ENCODE measurements around the gene KCNH6. TPM values are rescaled to one million over a fixed set of nuclear protein-coding genes. Genes with fewer than 3 reads are reported as not detected.

The KCNH6 gene
- total RNA-seq, 1 donor from 2014 or later = not detected

DNA sequence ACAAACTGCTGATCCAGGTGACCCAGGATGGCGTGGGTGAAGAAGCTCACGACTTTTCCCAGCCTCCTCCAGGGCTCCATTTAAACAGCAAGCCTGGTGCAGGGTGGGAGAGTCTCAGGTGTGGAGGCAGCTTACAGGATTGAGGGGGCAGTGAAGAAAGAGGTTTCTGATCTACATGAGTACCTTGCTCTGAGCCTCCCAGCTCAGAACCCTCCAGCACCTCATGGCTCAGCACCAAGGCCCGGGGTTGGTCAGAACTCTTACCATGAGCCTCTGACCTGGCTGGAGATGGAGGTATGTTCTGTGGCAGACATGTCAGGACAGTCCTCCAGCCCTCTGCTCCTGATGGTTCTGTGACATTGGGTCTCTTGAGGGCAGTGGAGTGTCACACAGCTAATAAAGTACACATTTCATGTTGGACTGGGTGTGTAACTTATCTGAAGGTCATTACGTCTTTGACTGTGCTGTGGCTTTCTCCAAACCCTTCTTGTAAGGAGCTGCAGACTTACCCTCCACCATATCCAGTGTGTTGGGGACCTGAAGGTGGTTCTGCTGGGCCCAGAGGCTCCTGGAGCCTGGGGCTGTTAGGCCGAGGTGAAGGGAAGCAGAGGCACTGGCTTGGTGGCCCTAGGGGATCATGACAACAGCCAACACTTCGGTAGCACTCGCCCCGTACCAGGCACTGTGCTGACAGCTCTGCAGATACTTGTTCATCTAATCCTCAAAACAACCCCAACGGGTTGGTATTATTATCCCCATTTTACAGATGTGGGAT, 23.3 kb downstream of the KCNH6 start:
- intact Hi-C loops (cut with DNase I) = loop anchor here (10.0 kb wide), 1 partner anchor 102 kb away; the partner anchor contains the start of gene CYB561
- TF ChIP-seq, protein P1, sequence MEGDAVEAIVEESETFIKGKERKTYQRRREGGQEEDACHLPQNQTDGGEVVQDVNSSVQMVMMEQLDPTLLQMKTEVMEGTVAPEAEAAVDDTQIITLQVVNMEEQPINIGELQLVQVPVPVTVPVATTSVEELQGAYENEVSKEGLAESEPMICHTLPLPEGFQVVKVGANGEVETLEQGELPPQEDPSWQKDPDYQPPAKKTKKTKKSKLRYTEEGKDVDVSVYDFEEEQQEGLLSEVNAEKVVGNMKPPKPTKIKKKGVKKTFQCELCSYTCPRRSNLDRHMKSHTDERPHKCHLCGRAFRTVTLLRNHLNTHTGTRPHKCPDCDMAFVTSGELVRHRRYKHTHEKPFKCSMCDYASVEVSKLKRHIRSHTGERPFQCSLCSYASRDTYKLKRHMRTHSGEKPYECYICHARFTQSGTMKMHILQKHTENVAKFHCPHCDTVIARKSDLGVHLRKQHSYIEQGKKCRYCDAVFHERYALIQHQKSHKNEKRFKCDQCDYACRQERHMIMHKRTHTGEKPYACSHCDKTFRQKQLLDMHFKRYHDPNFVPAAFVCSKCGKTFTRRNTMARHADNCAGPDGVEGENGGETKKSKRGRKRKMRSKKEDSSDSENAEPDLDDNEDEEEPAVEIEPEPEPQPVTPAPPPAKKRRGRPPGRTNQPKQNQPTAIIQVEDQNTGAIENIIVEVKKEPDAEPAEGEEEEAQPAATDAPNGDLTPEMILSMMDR (IDR thresholded peaks at IDR 0.05) = no peak
- no peak for TF ChIP-seq POLR2A (IDR thresholded peaks at IDR 0.05)
- TF ChIP-seq POLR2AphosphoS5 (IDR thresholded peaks at IDR 0.05; ENCODE audit: insufficient read depth in 1 of 2, low read depth in 1 of 2) = no peak

DNA sequence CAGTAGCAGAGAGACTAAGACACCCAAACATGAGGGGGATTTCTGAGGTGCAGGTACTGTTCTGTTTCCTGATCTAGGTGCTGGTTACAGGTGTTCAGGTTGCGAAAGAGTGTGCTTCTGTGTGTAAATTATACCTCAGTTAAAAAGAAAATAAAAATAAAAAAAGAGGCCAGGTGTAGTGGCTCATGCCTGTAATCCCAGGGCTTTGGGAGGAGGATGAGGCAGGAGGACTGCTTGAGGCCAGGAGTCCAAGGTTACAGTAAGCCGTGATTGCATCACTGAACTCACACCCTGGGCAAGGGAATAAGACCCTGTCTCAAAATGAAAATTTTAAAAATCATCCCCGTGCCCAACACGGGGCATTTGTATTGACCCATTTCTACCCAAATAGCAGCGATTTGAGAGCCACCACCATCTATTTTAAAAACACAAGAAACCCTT, 23.9 kb downstream of the KCNH6 start:
- peaks cover 22% of the 10 kb centered on the region for H3K4me1 ChIP-seq
- DNase-seq (ENCODE audit: extremely low spot score in 2 of 2) = no peak
- H3K4me3 ChIP-seq = no peak overlapping the region
- H3K27me3 ChIP-seq = no peaks in the 10 kb centered on the region
- H3K27ac ChIP-seq = no peak overlapping the region
- no peaks in the 10 kb centered on the region for H3K36me3 ChIP-seq
- intact Hi-C loops (cut with DNase I) = loop anchor here (10.0 kb wide), 1 partner anchor 102 kb away; the partner anchor contains the start of gene CYB561
- no peak for TF ChIP-seq POLR2A (IDR thresholded peaks at IDR 0.05)
- no peak for TF ChIP-seq POLR2AphosphoS5 (IDR thresholded peaks at IDR 0.05; ENCODE audit: insufficient read depth in 1 of 2, low read depth in 1 of 2)
- TF ChIP-seq, protein P1 (IDR thresholded peaks at IDR 0.05) = no peak
- no peaks in the 10 kb centered on the region for H3K9me3 ChIP-seq

More for the DNA sequence above, 23.3 kb downstream of the KCNH6 start:
- Histone ChIP-seq H3K36me3 (no peaks in the 10 kb centered on the region), H3K27ac (no peak overlapping the region), H3K9me3 (no peaks in the 10 kb centered on the region), H3K4me3 (no peak overlapping the region), H3K4me1 (peaks cover 16% of the 10 kb centered on the region), H3K27me3 (no peaks in the 10 kb centered on the region)
- no peak for DNase-seq (ENCODE audit: extremely low spot score in 2 of 2)

DNA sequence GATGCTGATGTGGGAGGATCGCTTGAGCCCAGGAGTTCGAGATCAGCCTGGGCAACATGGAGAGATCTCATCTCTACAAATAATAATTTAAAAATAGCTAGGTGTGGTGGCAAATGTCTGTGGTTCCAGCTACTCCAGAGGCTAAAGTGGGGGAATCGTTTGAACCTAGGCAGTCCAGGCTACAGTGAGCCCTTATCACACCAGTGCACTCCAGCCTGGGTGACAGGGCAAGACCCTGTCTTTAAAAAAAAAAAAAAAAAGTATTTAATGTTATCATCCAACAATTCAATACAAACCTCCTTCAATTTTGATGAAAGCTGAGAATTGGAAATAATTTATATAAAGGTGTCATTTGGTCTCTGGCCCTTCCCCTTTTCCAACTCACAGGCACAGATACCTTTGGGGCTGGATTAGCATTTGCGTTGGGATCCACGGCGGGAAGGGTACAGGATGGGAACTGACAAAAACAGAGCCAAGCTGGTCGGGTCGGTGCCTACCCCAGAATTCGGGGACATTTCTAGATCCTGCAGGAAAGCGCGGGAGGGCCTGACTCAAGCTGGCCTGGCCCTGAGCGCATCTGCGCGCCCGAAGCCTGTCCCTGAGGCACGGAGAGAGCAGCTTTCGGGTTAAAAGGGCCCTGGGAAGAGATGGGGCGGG, 26.3 kb downstream of the KCNH6 start:
- H3K36me3 ChIP-seq = no peaks in the 10 kb centered on the region
- H3K9me3 ChIP-seq = no peaks in the 10 kb centered on the region
- H3K27me3 ChIP-seq = no peaks in the 10 kb centered on the region
- H3K27ac ChIP-seq = peak overlapping the region; percentile 68
- TF ChIP-seq POLR2AphosphoS5 (IDR thresholded peaks at IDR 0.05; ENCODE audit: insufficient read depth in 1 of 2, low read depth in 1 of 2) = no peak
- TF ChIP-seq, protein P1 (IDR thresholded peaks at IDR 0.05) = no peak
- no peak for TF ChIP-seq POLR2A (IDR thresholded peaks at IDR 0.05)
- H3K4me3 ChIP-seq = peak overlapping the region; percentile 48 to 100
- peaks cover 44% of the 10 kb centered on the region for H3K4me1 ChIP-seq
- intact Hi-C loops (cut with DNase I) = loop anchor here (10.0 kb wide), 1 partner anchor 105 kb away; the partner anchor contains the start of gene CYB561
- DNase-seq (ENCODE audit: extremely low spot score in 2 of 2) = no peak

- H3K4me1 ChIP-seq = peaks cover 51% of the 10 kb centered on the region
Measured at GRCh38 chr17:63549946-63550816, 27.0 kb downstream of the KCNH6 start, which contains the start of gene DCAF7. TSS of gene DCAF7 (plus strand) at chr17:63550477. CDS start at chr17:63550678, 201 bp downstream.

More at GRCh38 chr17:63549946-63550816, 27.0 kb downstream of the KCNH6 start, which contains the start of gene DCAF7:
- H3K9me3 ChIP-seq = no peaks in the 10 kb centered on the region
- H3K4me3 ChIP-seq = peak within 1 kb of the TSS; percentile 73 to 100
- intact Hi-C loops (cut with DNase I) = loop anchor here (10.0 kb wide), 2 partner anchors 55 to 105 kb away; partner anchors contain the start of genes CYB561 and TACO1
- H3K27ac ChIP-seq = peak within 1 kb of the TSS; percentile 90
- peak; percentile 99 for DNase-seq (ENCODE audit: extremely low spot score in 2 of 2)
- TF ChIP-seq, protein P1 (IDR thresholded peaks at IDR 0.05) = no peak
- TF ChIP-seq POLR2A (IDR thresholded peaks at IDR 0.05) (peak in 1 of 2 donors; percentile 37), POLR2AphosphoS5 (IDR thresholded peaks at IDR 0.05; ENCODE audit: insufficient read depth in 1 of 2, low read depth in 1 of 2) (peak; percentile 89 to 93)
- H3K36me3 ChIP-seq = no peaks in the 10 kb centered on the region
- H3K27me3 ChIP-seq = no peaks in the 10 kb centered on the region
